ENCODE measurements around the gene NDP. TPM values are rescaled to one million over a fixed set of nuclear protein-coding genes. Genes with fewer than 3 reads are reported as not detected.
"Not testable (repeated sequence)": the region's sequence is repeated elsewhere in the genome, so short reads cannot be mapped to it uniquely, and the experiment has no call there.

Gene NDP
- total RNA-seq, 4 donors from 2014 or later, result 0.63 TPM; not detected in 3

GRCh38 chrX:43939187-43939926 is 33.8 kb downstream of the NDP start:
- TF ChIP-seq, protein P1, sequence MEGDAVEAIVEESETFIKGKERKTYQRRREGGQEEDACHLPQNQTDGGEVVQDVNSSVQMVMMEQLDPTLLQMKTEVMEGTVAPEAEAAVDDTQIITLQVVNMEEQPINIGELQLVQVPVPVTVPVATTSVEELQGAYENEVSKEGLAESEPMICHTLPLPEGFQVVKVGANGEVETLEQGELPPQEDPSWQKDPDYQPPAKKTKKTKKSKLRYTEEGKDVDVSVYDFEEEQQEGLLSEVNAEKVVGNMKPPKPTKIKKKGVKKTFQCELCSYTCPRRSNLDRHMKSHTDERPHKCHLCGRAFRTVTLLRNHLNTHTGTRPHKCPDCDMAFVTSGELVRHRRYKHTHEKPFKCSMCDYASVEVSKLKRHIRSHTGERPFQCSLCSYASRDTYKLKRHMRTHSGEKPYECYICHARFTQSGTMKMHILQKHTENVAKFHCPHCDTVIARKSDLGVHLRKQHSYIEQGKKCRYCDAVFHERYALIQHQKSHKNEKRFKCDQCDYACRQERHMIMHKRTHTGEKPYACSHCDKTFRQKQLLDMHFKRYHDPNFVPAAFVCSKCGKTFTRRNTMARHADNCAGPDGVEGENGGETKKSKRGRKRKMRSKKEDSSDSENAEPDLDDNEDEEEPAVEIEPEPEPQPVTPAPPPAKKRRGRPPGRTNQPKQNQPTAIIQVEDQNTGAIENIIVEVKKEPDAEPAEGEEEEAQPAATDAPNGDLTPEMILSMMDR (IDR thresholded peaks at IDR 0.05), result no peak
- DNase-seq (ENCODE audit: low spot score) (no peak), ATAC-seq (ENCODE audit: low FRiP score) (no peak)

DNA sequence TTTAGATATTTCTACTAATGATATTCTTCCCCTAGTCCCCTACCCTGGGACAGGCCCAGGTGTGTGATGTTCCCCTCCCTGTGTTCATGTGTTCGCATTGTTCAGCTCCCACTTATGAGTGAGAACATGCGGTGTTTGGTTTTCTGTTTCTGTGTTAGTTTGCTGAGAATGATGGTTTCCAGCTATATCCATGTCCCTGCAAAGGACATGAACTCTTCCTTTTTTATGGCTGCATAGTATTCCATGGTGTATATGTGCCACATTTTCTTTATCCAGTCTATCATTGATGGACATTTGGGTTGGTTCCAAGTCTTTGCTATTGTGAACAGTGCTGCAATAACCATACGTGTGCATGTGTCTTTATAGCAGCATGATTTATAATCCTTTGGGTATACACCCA is 51.2 kb downstream of the NDP start:
- ATAC-seq (ENCODE audit: low FRiP score); DNase-seq (ENCODE audit: low spot score): not testable (repeated sequence)

GRCh38 chrX:43910772-43911171 is 62.4 kb downstream of the NDP start:
- DNase-seq (ENCODE audit: low spot score); ATAC-seq (ENCODE audit: low FRiP score): not testable (repeated sequence)

- TF ChIP-seq, protein P1 (IDR thresholded peaks at IDR 0.05), result no peak
- ATAC-seq (ENCODE audit: low FRiP score) (no peak), DNase-seq (ENCODE audit: low spot score) (no peak)
Measured at GRCh38 chrX:43910012-43910411, 63.2 kb downstream of the NDP start.

- no peak for ATAC-seq (ENCODE audit: low FRiP score)
Measured at GRCh38 chrX:43909141-43909540, 64.0 kb downstream of the NDP start.

DNA sequence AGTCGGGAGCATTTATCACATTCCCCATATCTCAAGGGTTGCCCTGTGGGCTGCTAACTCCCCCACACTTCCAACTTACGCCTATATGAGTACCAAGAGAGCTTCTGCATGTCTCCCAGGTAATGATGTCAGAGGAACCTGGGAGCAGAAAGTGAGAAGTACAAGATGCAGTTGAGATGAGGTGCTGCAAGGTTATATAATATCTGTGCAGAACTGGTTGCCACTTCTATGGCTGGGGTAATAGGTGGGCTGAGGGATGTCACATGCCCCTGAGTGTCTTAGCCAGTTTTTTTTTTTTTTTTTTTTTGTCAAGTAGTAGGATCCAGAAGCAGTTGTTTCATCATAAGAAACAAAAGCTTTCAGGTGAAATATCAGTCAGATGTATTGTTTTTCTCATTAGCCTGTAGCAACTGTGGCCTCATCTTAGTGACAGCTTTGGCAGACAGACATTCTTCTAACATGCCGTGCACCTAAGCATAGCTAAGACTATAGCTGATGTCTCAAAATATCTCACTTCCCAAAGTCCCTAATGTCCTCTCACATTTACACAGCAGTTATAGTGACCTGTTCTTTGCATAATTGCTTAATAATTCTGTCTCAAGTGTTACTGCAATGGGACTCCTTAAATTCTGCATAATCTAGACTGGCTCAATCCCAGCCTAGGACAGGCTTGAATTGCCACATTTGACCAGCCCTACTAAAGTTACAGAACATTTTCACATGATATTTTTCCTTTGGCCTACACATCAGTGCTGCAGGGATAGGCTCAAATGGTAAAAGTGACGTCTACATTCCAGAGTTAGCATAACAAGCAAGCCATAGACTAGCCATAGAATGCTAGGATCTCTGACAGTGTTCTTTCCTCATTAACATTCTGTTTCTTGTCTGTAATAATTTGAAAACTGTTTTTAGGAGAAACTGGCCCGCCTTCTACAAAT is 73.0 kb downstream of the NDP start:
- ATAC-seq (ENCODE audit: low FRiP score), result no peak
- TF ChIP-seq, protein P1 (IDR thresholded peaks at IDR 0.05), result no peak
- DNase-seq (ENCODE audit: low spot score), result no peak

More at GRCh38 chrX:43909141-43909540, 64.0 kb downstream of the NDP start:
- no peak for DNase-seq (ENCODE audit: low spot score)
- TF ChIP-seq, protein P1 (IDR thresholded peaks at IDR 0.05), result no peak

Other genes starting within 250 kb of the NDP start
- 10 to 100 TPM; 15.8 to 93.2 (median 52.3) TPM for gene MAOB, start 90.9 kb downstream of the NDP start, total RNA-seq

Measured in omental fat pad (tissue), 4 donors.